DND-41 (cell line): ENCODE results near the gene HNF1A.

Experiments used
- ATAC-seq: fragments of 200-7000 bp; cut with Tn5 transposase; 3 replicates; pipeline ENCODE4 v1.9.1; 2021; ENCODE audit warnings: low read depth; ENCODE audit not compliant: insufficient read depth
- DNase-seq: peaks from one replicate; pipeline ENCODE4 v3.0.0-alpha.2; 2020
- H2AFZ ChIP-seq: 2 replicates; pipeline ENCODE4 v1.6.0; 2012; ENCODE audit warnings: low read depth, low read length
- H3K27ac ChIP-seq: 2 replicates; pipeline ENCODE4 v1.5.1; 2012; ENCODE audit warnings: low read length, inconsistent platforms
- H3K27me3 ChIP-seq: fragments of 200-600 bp; sonication (generic); 2 replicates; pipeline ENCODE4 v1.6.0; 2012; ENCODE audit warnings: low read length, mild to moderate bottlenecking, inconsistent platforms; ENCODE audit not compliant: insufficient read depth, poor library complexity
- H3K36me3 ChIP-seq: 2 replicates; pipeline ENCODE4 v1.5.1; 2012; ENCODE audit warnings: low read length, inconsistent platforms; ENCODE audit not compliant: insufficient read depth
- H3K4me1 ChIP-seq: 2 replicates; pipeline ENCODE4 v1.5.1; 2012; ENCODE audit warnings: mild to moderate bottlenecking, low read length; ENCODE audit not compliant: insufficient read depth
- H3K4me2 ChIP-seq: 2 replicates; pipeline ENCODE4 v1.6.0; 2012; ENCODE audit warnings: mild to moderate bottlenecking, moderate library complexity, low read length, inconsistent platforms; ENCODE audit not compliant: insufficient read depth
- H3K4me3 ChIP-seq, 2 experiments: fragments of 200-600 bp in 1 of 2; shearing (Covaris generic) in 1 of 2; 2 replicates each; pipeline ENCODE4 v1.5.1; 2012 to 2016; ENCODE audit warnings: inconsistent platforms in 2 of 2, low read length in 2 of 2, mild to moderate bottlenecking in 2 of 2, low read depth in 1 of 2, moderate library complexity in 1 of 2
- H3K79me2 ChIP-seq: 2 replicates; pipeline ENCODE4 v1.6.0; 2012; ENCODE audit warnings: low read length, inconsistent platforms; ENCODE audit not compliant: insufficient read depth
- H3K9ac ChIP-seq: 2 replicates; pipeline ENCODE4 v1.6.0; 2012; ENCODE audit warnings: low read depth, mild to moderate bottlenecking, inconsistent platforms, low read length, moderate library complexity
- H3K9me3 ChIP-seq: 2 replicates; pipeline ENCODE4 v1.5.1; 2012; ENCODE audit warnings: low read length, moderate library complexity, mild to moderate bottlenecking, inconsistent platforms; ENCODE audit not compliant: insufficient read depth, severe bottlenecking
- H4K20me1 ChIP-seq: 2 replicates; pipeline ENCODE4 v1.6.0; 2012; ENCODE audit warnings: low read length; ENCODE audit not compliant: insufficient read depth
- CTCF ChIP-seq: IDR thresholded peaks from 2 replicates; pipeline ENCODE4 v1.5.1; 2012; ENCODE audit warnings: borderline replicate concordance, low read length, moderate library complexity, mild to moderate bottlenecking; ENCODE audit not compliant: poor library complexity, severe bottlenecking; ENCODE audit errors: extremely low read depth
- EZH2 ChIP-seq: IDR thresholded peaks from 3 replicates; pipeline ENCODE4 v1.6.1; 2012; ENCODE audit warnings: borderline replicate concordance, low read depth, mild to moderate bottlenecking, moderate library complexity, low read length, inconsistent platforms; ENCODE audit not compliant: severe bottlenecking

Gene HNF1A

GRCh38 chr12:120994589-120995337, 16.4 kb downstream of the HNF1A start:
- TF ChIP-seq EZH2 = no peak
- no peak for TF ChIP-seq CTCF
- no peaks in the 10 kb centered on the region for H3K36me3 ChIP-seq
- no peak overlapping the region for H3K9ac ChIP-seq
- no peaks in the 10 kb centered on the region for H3K79me2 ChIP-seq
- no peaks in the 10 kb centered on the region for H4K20me1 ChIP-seq
- no peak overlapping the region for H3K4me2 ChIP-seq
- DNase-seq (no peak), ATAC-seq (no peak)
- no peaks in the 10 kb centered on the region for H3K4me1 ChIP-seq
- no peak overlapping the region for H3K4me3 ChIP-seq
- no peaks in the 10 kb centered on the region for H3K9me3 ChIP-seq
- H3K27me3 ChIP-seq = peaks cover 3% of the 10 kb centered on the region
- H3K27ac ChIP-seq = no peak overlapping the region
- no peak overlapping the region for H2AFZ ChIP-seq

DNA sequence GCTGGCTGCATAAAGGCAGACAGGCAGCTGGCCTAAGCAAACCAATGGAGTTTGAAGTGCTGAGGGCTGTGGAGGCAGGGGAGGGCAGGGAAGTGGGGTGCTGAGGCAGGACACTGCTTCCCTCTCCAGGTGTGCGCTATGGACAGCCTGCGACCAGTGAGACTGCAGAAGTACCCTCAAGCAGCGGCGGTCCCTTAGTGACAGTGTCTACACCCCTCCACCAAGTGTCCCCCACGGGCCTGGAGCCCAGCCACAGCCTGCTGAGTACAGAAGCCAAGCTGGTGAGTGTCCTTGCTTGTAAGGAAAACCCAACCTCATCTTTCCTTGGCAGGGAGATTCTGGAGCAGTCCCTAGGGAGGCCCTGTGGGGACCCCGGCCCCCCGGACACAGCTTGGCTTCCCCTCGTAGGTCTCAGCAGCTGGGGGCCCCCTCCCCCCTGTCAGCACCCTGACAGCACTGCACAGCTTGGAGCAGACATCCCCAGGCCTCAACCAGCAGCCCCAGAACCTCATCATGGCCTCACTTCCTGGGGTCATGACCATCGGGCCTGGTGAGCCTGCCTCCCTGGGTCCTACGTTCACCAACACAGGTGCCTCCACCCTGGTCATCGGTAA, 17.9 kb downstream of the HNF1A start:
- Histone ChIP-seq H4K20me1 (no peaks in the 10 kb centered on the region; the same call in 1 of the 2 replicates), H3K4me2 (no peak overlapping the region), H3K4me1 (no peaks in the 10 kb centered on the region), H3K9me3 (no peaks in the 10 kb centered on the region), H3K36me3 (no peaks in the 10 kb centered on the region), H3K27me3 (peaks cover 3% of the 10 kb centered on the region), H3K27ac (no peak overlapping the region), H3K79me2 (no peaks in the 10 kb centered on the region), H3K9ac (no peak overlapping the region), H2AFZ (no peak overlapping the region), H3K4me3 (no peak overlapping the region)
- ATAC-seq = no peak
- TF ChIP-seq EZH2 = no peak
- TF ChIP-seq CTCF = no peak
- no peak for DNase-seq

DNA sequence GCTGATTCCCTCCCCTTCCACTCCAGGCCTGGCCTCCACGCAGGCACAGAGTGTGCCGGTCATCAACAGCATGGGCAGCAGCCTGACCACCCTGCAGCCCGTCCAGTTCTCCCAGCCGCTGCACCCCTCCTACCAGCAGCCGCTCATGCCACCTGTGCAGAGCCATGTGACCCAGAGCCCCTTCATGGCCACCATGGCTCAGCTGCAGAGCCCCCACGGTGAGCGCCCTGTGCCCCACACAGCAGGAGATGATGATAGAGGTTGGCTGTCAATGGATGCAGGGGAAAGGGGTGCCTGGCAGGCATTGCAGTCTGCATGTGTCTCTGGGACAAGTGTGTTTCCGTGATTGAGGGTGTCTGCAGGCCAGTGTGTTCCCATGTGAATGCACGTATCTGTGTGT, 19.1 kb downstream of the HNF1A start:
- H3K36me3 ChIP-seq = no peaks in the 10 kb centered on the region; the same call in 1 of the 2 replicates
- no peak overlapping the region for H2AFZ ChIP-seq
- DNase-seq = no peak
- no peak overlapping the region for H3K4me2 ChIP-seq
- H3K27me3 ChIP-seq = no peaks in the 10 kb centered on the region
- TF ChIP-seq EZH2 (no peak), CTCF (no peak)
- H3K9me3 ChIP-seq = no peaks in the 10 kb centered on the region
- H3K4me1 ChIP-seq = no peaks in the 10 kb centered on the region
- ATAC-seq = no peak
- H3K4me3 ChIP-seq = no peak overlapping the region
- H4K20me1 ChIP-seq = peaks cover 6% of the 10 kb centered on the region
- H3K9ac ChIP-seq = no peak overlapping the region
- H3K79me2 ChIP-seq = no peaks in the 10 kb centered on the region
- no peak overlapping the region for H3K27ac ChIP-seq
